Measurements from ENCODE around the gene UACA.
"Not testable (repeated sequence)": the region's sequence is repeated elsewhere in the genome, so short reads cannot be mapped to it uniquely, and the experiment has no call there.

Gene UACA

GRCh38 chr15:70617076-70617910 is 146.1 kb downstream of the UACA start:
- no peak for DNase-seq

GRCh38 chr15:70616311-70616756 is 147.0 kb downstream of the UACA start:
- DNase-seq: not testable (repeated sequence)

- DNase-seq: no peak
These were observed 147.7 kb downstream of the UACA start for GRCh38 chr15:70615435-70616310.

- no peak for DNase-seq
These were observed 149.1 kb downstream of the UACA start for GRCh38 chr15:70614221-70614620.

GRCh38 chr15:70613271-70613670 is 150.1 kb downstream of the UACA start:
- no peak for DNase-seq

GRCh38 chr15:70611286-70611685 is 152.1 kb downstream of the UACA start:
- DNase-seq: no peak

GRCh38 chr15:70610541-70610940 is 152.8 kb downstream of the UACA start:
- DNase-seq: no peak

GRCh38 chr15:70609889-70610288 is 153.5 kb downstream of the UACA start:
- no peak for DNase-seq

GRCh38 chr15:70608144-70608543 is 155.2 kb downstream of the UACA start:
- DNase-seq: no peak

GRCh38 chr15:70605606-70606410 is 157.6 kb downstream of the UACA start:
- no peak for DNase-seq

- DNase-seq: no peak
These were observed 158.6 kb downstream of the UACA start for GRCh38 chr15:70604666-70605315.

All from CD4-positive, alpha-beta T cell treated with Interleukin-17A for 1 hour (primary cell).